Measurements from ENCODE around the gene ACSS3. TPM values are rescaled to one million over a fixed set of nuclear protein-coding genes. Genes with fewer than 3 reads are reported as not detected.

ACSS3 gene
- total RNA-seq, 1 experiment from 2014 or later = 0.70 TPM

GRCh38 chr12:81253360-81253759 is 175.5 kb downstream of the ACSS3 start:
- no peak for DNase-seq
- Mint-ChIP-seq H3K27ac (ENCODE audit: unreplicated experiment) (no peak overlapping the region), H3K4me1 (ENCODE audit: low read depth, unreplicated experiment) (no peaks in the 10 kb centered on the region), H3K27me3 (ENCODE audit: insufficient read depth, unreplicated experiment) (no peaks in the 10 kb centered on the region), H3K9me3 (ENCODE audit: unreplicated experiment) (no peaks in the 10 kb centered on the region), H3K36me3 (ENCODE audit: insufficient read depth, unreplicated experiment) (no peaks in the 10 kb centered on the region), H3K4me3 (ENCODE audit: unreplicated experiment) (no peak overlapping the region)
- intact Hi-C loops (cut with micrococcal nuclease; ENCODE audit: unreplicated experiment) = loop anchor here (10.0 kb wide), 2 partner anchors 239 to 619 kb away; no protein-coding TSS in a partner anchor
- no TSS peak for BruUV-seq (replicated peaks)
- ChIA-PET POLR2A (no interaction called here), CTCF (no interaction called here)
- H3K9me3 ChIP-seq = no peaks in the 10 kb centered on the region
- no peaks in the 10 kb centered on the region for H3K36me3 ChIP-seq (ENCODE audit: control insufficient read depth, insufficient read depth, low read length)
- no peaks in the 10 kb centered on the region for H3K27me3 ChIP-seq (replicated peaks; ENCODE audit: control insufficient read depth, insufficient read depth, low read length)
- H3K4me1 ChIP-seq = peaks cover 7% of the 10 kb centered on the region; the same call in 1 of the 2 replicates
- no peak overlapping the region for H3K4me3 ChIP-seq (ENCODE audit: low read depth, low read length)
- TF ChIP-seq, protein P1, sequence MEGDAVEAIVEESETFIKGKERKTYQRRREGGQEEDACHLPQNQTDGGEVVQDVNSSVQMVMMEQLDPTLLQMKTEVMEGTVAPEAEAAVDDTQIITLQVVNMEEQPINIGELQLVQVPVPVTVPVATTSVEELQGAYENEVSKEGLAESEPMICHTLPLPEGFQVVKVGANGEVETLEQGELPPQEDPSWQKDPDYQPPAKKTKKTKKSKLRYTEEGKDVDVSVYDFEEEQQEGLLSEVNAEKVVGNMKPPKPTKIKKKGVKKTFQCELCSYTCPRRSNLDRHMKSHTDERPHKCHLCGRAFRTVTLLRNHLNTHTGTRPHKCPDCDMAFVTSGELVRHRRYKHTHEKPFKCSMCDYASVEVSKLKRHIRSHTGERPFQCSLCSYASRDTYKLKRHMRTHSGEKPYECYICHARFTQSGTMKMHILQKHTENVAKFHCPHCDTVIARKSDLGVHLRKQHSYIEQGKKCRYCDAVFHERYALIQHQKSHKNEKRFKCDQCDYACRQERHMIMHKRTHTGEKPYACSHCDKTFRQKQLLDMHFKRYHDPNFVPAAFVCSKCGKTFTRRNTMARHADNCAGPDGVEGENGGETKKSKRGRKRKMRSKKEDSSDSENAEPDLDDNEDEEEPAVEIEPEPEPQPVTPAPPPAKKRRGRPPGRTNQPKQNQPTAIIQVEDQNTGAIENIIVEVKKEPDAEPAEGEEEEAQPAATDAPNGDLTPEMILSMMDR (IDR thresholded peaks at IDR 0.05; ENCODE audit: insufficient read depth in 1 of 2, low read depth in 1 of 2, low read length in 1 of 2, severe bottlenecking in 1 of 2, unreplicated experiment in 1 of 2) = no peak

- Histone ChIP-seq H3K36me3 (ENCODE audit: control insufficient read depth, insufficient read depth, low read length) (no peaks in the 10 kb centered on the region), H3K9me3 (no peaks in the 10 kb centered on the region), H3K27me3 (replicated peaks; ENCODE audit: control insufficient read depth, insufficient read depth, low read length) (no peaks in the 10 kb centered on the region), H3K4me1 (peaks cover 7% of the 10 kb centered on the region; the same call in 1 of the 2 replicates), H3K4me3 (ENCODE audit: low read depth, low read length) (no peak overlapping the region)
- POLR2A ChIA-PET = no interaction called here
- Mint-ChIP-seq H3K36me3 (ENCODE audit: insufficient read depth, unreplicated experiment) (no peaks in the 10 kb centered on the region), H3K9me3 (ENCODE audit: unreplicated experiment) (no peaks in the 10 kb centered on the region), H3K4me1 (ENCODE audit: low read depth, unreplicated experiment) (no peaks in the 10 kb centered on the region), H3K27ac (ENCODE audit: unreplicated experiment) (no peak overlapping the region), H3K4me3 (ENCODE audit: unreplicated experiment) (no peak overlapping the region), H3K27me3 (ENCODE audit: insufficient read depth, unreplicated experiment) (no peaks in the 10 kb centered on the region)
- DNase-seq = no peak
- BruUV-seq (replicated peaks) = no TSS peak
- TF ChIP-seq, protein P1 (IDR thresholded peaks at IDR 0.05; ENCODE audit: insufficient read depth in 1 of 2, low read depth in 1 of 2, low read length in 1 of 2, severe bottlenecking in 1 of 2, unreplicated experiment in 1 of 2) = no peak
- intact Hi-C loops (cut with micrococcal nuclease; ENCODE audit: unreplicated experiment) = loop anchor here (5.0 to 10.0 kb wide), 4 partner anchors 241 to 621 kb away; partner anchors contain the start of gene LIN7A
- CTCF ChIA-PET = no interaction called here
These were observed 177.6 kb downstream of the ACSS3 start for GRCh38 chr12:81255456-81255855.

DNA sequence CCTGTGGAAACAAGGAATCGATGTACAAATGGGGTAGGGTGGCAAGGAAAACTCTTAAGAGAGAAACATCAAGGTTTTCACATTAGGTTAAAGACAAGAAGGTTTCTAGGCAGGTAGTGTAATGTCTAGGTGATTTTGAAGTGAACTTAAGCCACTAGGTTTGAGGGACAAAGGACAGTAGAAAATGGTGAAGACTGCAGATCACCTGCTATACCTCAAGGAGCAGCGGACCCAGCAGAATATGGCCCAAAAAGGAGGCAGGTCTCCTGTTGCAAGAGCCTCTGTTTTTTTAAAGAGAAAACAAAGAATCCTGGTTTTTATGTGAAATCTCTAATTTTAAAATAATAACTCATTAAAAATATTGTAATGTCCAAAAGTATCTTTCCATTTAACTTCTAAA is 178.1 kb downstream of the ACSS3 start:
- CTCF ChIA-PET = no interaction called here
- no peak for DNase-seq
- H3K4me3 ChIP-seq (ENCODE audit: low read depth, low read length) = no peak overlapping the region

More for the DNA sequence above, 178.1 kb downstream of the ACSS3 start:
- Histone ChIP-seq H3K9me3 (no peaks in the 10 kb centered on the region), H3K27me3 (replicated peaks; ENCODE audit: control insufficient read depth, insufficient read depth, low read length) (no peaks in the 10 kb centered on the region), H3K36me3 (ENCODE audit: control insufficient read depth, insufficient read depth, low read length) (no peaks in the 10 kb centered on the region), H3K4me1 (peaks cover 7% of the 10 kb centered on the region; the same call in 1 of the 2 replicates)
- Mint-ChIP-seq H3K27me3 (ENCODE audit: insufficient read depth, unreplicated experiment) (no peaks in the 10 kb centered on the region), H3K4me3 (ENCODE audit: unreplicated experiment) (no peak overlapping the region), H3K36me3 (ENCODE audit: insufficient read depth, unreplicated experiment) (no peaks in the 10 kb centered on the region), H3K9me3 (ENCODE audit: unreplicated experiment) (no peaks in the 10 kb centered on the region), H3K27ac (ENCODE audit: unreplicated experiment) (no peak overlapping the region), H3K4me1 (ENCODE audit: low read depth, unreplicated experiment) (no peaks in the 10 kb centered on the region)
- POLR2A ChIA-PET = no interaction called here
- BruUV-seq (replicated peaks) = no TSS peak
- TF ChIP-seq, protein P1 (IDR thresholded peaks at IDR 0.05; ENCODE audit: insufficient read depth in 1 of 2, low read depth in 1 of 2, low read length in 1 of 2, severe bottlenecking in 1 of 2, unreplicated experiment in 1 of 2) = no peak
- intact Hi-C loops (cut with micrococcal nuclease; ENCODE audit: unreplicated experiment) = loop anchor here (5.0 to 10.0 kb wide), 4 partner anchors 241 to 621 kb away; partner anchors contain the start of gene LIN7A

Data from Caco-2 (cell line).